IMR-90 (cell line): Measurements from ENCODE around the gene GRAMD1A. TPM values are rescaled to one million over a fixed set of nuclear protein-coding genes. Genes with fewer than 3 reads are reported as not detected.
"Not testable (repeated sequence)": the region's sequence is repeated elsewhere in the genome, so short reads cannot be mapped to it uniquely, and the experiment has no call there.

Source experiments
- ATAC-seq: fragments of 200-7000 bp; cut with Tn5 transposase; 2 replicates; pipeline ENCODE4 v1.9.1; 2020; ENCODE audit warnings: low read depth, mild to moderate bottlenecking, moderate library complexity
- BruUV-seq: library from RNA; stranded (reverse); fragments of 400-500 nt; replicated peaks from 2 replicates; lab custom pipeline; 2021; lab: Mats Ljungman, UMichigan
- CTCF ChIA-PET: fragments of 300-600 bp; formaldehyde crosslinking; extraction: SDS; loops from one replicate; lab custom pipeline; 2021; ENCODE audit warnings: antibody characterized with exemption; lab: Yijun Ruan, JAX
- POLR2A ChIA-PET: fragments of 300-600 bp; sonication (Branson Sonifier 250); formaldehyde crosslinking; loops from one replicate; lab custom pipeline; 2022; ENCODE audit warnings: antibody characterized with exemption; ENCODE audit not compliant: unreplicated experiment; lab: Charles Lee
- DNase-seq: peaks from one replicate; pipeline ENCODE4 v3.0.0; 2013
- H2AFZ ChIP-seq: replicated peaks from 2 replicates; pipeline ENCODE3; 2013; ENCODE audit warnings: low read length, mild to moderate bottlenecking; ENCODE audit not compliant: poor library complexity
- H2AK5ac ChIP-seq: 2 replicates; pipeline ENCODE4 v1.6.1; 2013; ENCODE audit warnings: low read depth, low read length, inconsistent platforms
- H2AK9ac ChIP-seq: replicated peaks from 2 replicates; pipeline ENCODE3; 2013; ENCODE audit warnings: mild to moderate bottlenecking, low read depth, low read length, moderate library complexity; ENCODE audit not compliant: poor library complexity
- H2BK120ac ChIP-seq: 2 replicates; pipeline ENCODE4 v1.6.1; 2013; ENCODE audit warnings: low read depth, low read length, inconsistent platforms
- H2BK15ac ChIP-seq: 3 replicates; pipeline ENCODE4 v1.6.1; 2013; ENCODE audit warnings: low read depth, low read length, inconsistent platforms
- H2BK20ac ChIP-seq: 2 replicates; pipeline ENCODE4 v1.6.1; 2013; ENCODE audit warnings: low read depth, mild to moderate bottlenecking, inconsistent platforms, low read length, moderate library complexity
- H2BK5ac ChIP-seq: 2 replicates; pipeline ENCODE4 v1.6.1; 2013; ENCODE audit warnings: mild to moderate bottlenecking, low read depth, low read length, inconsistent platforms; ENCODE audit not compliant: poor library complexity, severe bottlenecking
- H3K14ac ChIP-seq: replicated peaks from 2 replicates; pipeline ENCODE4 v1.6.1; 2013; ENCODE audit warnings: low read depth, low read length, inconsistent platforms
- H3K18ac ChIP-seq: 2 replicates; pipeline ENCODE4 v1.6.1; 2013; ENCODE audit warnings: low read depth, low read length, control low read depth
- H3K23ac ChIP-seq: 2 replicates; pipeline ENCODE4 v1.6.1; 2013; ENCODE audit warnings: low read depth, low read length, inconsistent platforms
- H3K27ac ChIP-seq: 2 replicates; pipeline ENCODE4 v1.5.1; 2013; ENCODE audit warnings: mild to moderate bottlenecking, control low read depth, low read length; ENCODE audit not compliant: insufficient read depth
- H3K27me3 ChIP-seq: 2 replicates; pipeline ENCODE4 v1.6.1; 2013; ENCODE audit warnings: low read length; ENCODE audit not compliant: control insufficient read depth, insufficient read depth
- H3K36me3 ChIP-seq: 2 replicates; pipeline ENCODE4 v1.6.1; 2013; ENCODE audit warnings: low read length, mixed read lengths; ENCODE audit not compliant: control insufficient read depth, insufficient read depth
- H3K4ac ChIP-seq: 2 replicates; pipeline ENCODE4 v1.6.1; 2013; ENCODE audit warnings: low read depth, low read length, inconsistent platforms
- H3K4me1 ChIP-seq: 2 replicates; pipeline ENCODE4 v1.6.1; 2013; ENCODE audit warnings: low read length, mixed read lengths; ENCODE audit not compliant: control insufficient read depth, insufficient read depth
- H3K4me2 ChIP-seq: 2 replicates; pipeline ENCODE4 v1.6.1; 2013; ENCODE audit warnings: low read depth, mild to moderate bottlenecking, control low read depth, low read length, moderate library complexity
- H3K4me3 ChIP-seq: 2 replicates; pipeline ENCODE4 v1.5.1; 2013; ENCODE audit warnings: low read depth, mild to moderate bottlenecking, control low read depth, low read length, moderate library complexity; ENCODE audit not compliant: insufficient read depth
- H3K56ac ChIP-seq: 2 replicates; pipeline ENCODE4 v1.6.1; 2013; ENCODE audit warnings: low read length, inconsistent platforms; ENCODE audit not compliant: insufficient read depth; ENCODE audit errors: extremely low read depth
- H3K79me1 ChIP-seq, 2 experiments: 2 replicates each; pipeline ENCODE4 v1.6.1; 2013; ENCODE audit warnings: low read length in 2 of 2, inconsistent platforms in 1 of 2, low read depth in 1 of 2
- H3K9ac ChIP-seq: 2 replicates; pipeline ENCODE4 v1.6.1; 2013; ENCODE audit warnings: low read depth, low read length, control low read depth
- H3K9me1 ChIP-seq: 2 replicates; pipeline ENCODE4 v1.6.1; 2013; ENCODE audit warnings: low read length, inconsistent platforms; ENCODE audit not compliant: insufficient read depth
- H3K9me3 ChIP-seq: 2 replicates; pipeline ENCODE4 v1.6.1; 2013; ENCODE audit warnings: low read length; ENCODE audit not compliant: control insufficient read depth, insufficient read depth
- H4K20me1 ChIP-seq: 2 replicates; pipeline ENCODE4 v1.6.1; 2013; ENCODE audit warnings: low read length, inconsistent platforms; ENCODE audit not compliant: insufficient read depth
- H4K5ac ChIP-seq: 2 replicates; pipeline ENCODE4 v1.6.1; 2013; ENCODE audit warnings: mild to moderate bottlenecking, low read depth, low read length, control low read depth
- H4K8ac ChIP-seq, 2 experiments: 2 replicates each; pipeline ENCODE4 v1.6.1; 2013; ENCODE audit warnings: low read depth in 2 of 2, low read length in 2 of 2, control low read depth in 1 of 2, inconsistent platforms in 1 of 2
- H4K91ac ChIP-seq: 2 replicates; pipeline ENCODE4 v1.6.1; 2013; ENCODE audit warnings: low read depth, low read length, inconsistent platforms; ENCODE audit not compliant: insufficient read depth
- WGBS, 2 experiments: methylation state at CpG; one replicate each; pipeline versions ENCODE4 v1.1.5 to v1.1.7; 2013; ENCODE audit warnings: missing lambda C conversion rate in 2 of 2; ENCODE audit not compliant: insufficient read length in 1 of 2; ENCODE audit errors: extremely low coverage in 2 of 2; 5-methylcytosine and 5-hydroxymethylcytosine counted together
- dilution Hi-C: fragments of 300-500 bp; cut with HindIII; formaldehyde crosslinking; loops from one replicate; pipeline ENCODE4 v1.14.3; 2018; ENCODE audit warnings: low sequenced_read_pairs; ENCODE audit not compliant: unreplicated experiment
- in situ Hi-C: fragments of 300-500 bp; cut with MboI; formaldehyde crosslinking; loops from 3 replicates; pipeline ENCODE4 v1.14.3; 2019; ENCODE audit warnings: low sequenced_read_pairs, inconsistent platforms, mixed read lengths
- intact Hi-C: fragments of 100-400 bp; cut with micrococcal nuclease; formaldehyde crosslinking; loops from 2 replicates; pipeline ENCODE4 v1.10.0; 2022
- polyA plus RNA-seq, 3 experiments: library from polyadenylated mRNA; depleted of rRNA; stranded (reverse); fragments of >200 nt; gene quantifications; 2 replicates each; pipeline ENCODE4 v1.2.3, GENCODE V29; 2012; ENCODE audit warnings: low replicate concordance in 1 of 3
- total RNA-seq: library from RNA; depleted of rRNA; stranded (reverse); fragments of >200 nt; gene quantifications from 2 replicates; pipeline ENCODE4 v1.2.3, GENCODE V29; 2012

Gene GRAMD1A
- total and polyA plus RNA-seq, 2 of the 4 experiments (the other 2 are of a cell fraction) = 11.1 to 63.0 TPM

DNA sequence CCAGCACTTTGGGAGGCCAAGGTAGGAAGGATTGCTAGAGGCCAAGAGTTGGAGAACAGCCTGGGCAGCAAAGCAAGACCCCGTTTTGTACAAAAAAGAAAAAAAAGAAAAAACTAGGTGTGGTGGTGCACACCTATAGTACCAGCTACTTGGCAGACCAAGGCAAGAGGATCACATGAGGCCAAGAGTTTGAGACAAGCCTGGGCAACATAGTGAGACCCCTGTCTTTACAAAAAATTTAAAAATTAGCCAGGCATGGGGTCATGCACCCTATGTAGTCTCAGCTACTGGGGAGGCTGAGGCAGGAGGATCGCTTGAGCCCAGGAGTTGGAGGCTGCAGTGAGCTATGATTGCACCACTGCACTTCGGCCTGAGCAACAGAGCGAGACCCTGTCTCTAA is 14.7 kb downstream of the GRAMD1A start:
- H4K91ac ChIP-seq, H3K4me3 ChIP-seq, H3K9me3 ChIP-seq, H3K18ac ChIP-seq, BruUV-seq, H2BK120ac ChIP-seq, in situ Hi-C loops, intact Hi-C loops, H2AFZ ChIP-seq, H2AK5ac ChIP-seq, H2BK15ac ChIP-seq, H3K9ac ChIP-seq, H2BK20ac ChIP-seq, ATAC-seq, dilution Hi-C loops, H4K8ac ChIP-seq, H3K4me2 ChIP-seq, H2BK5ac ChIP-seq, CTCF ChIA-PET, H3K4ac ChIP-seq, H3K27ac ChIP-seq, H3K4me1 ChIP-seq, DNase-seq, H3K9me1 ChIP-seq, H3K56ac ChIP-seq, H4K20me1 ChIP-seq, H3K14ac ChIP-seq, H3K23ac ChIP-seq, H4K5ac ChIP-seq, H2AK9ac ChIP-seq, POLR2A ChIA-PET, H3K27me3 ChIP-seq: not testable (repeated sequence)
- Histone ChIP-seq H3K36me3 (peaks cover 77% of the 10 kb centered on the region), H3K79me1 (peaks cover 0 to 18% of the 10 kb centered on the region in 2 experiments; a peak in 3 of 4 replicates)
- no CpG with 5 or more reads among the region's 4 CpGs for WGBS, 2 experiments
